DOHH2 (cell line): ENCODE data around the gene QDPR.

Source experiments
- CTCF ChIP-seq: fragments of 200-600 bp; sonication (generic); IDR thresholded peaks from one replicate; pipeline ENCODE4 v1.5.1; 2014; ENCODE audit warnings: antibody characterized with exemption, mild to moderate bottlenecking, low read depth, low read length; ENCODE audit not compliant: poor library complexity, severe bottlenecking
- EZH2phosphoT487 ChIP-seq: fragments of 200-600 bp; sonication (generic); IDR thresholded peaks from 2 replicates; pipeline ENCODE4 v1.6.1; 2017; ENCODE audit warnings: borderline replicate concordance, mild to moderate bottlenecking, antibody characterized with exemption, low read length, moderate library complexity, mixed read lengths

- no peak for TF ChIP-seq CTCF
- no peak for TF ChIP-seq EZH2phosphoT487
Measured at GRCh38 chr4:17534705-17535104, 22.8 kb upstream of the QDPR start.
